Thyroid gland (tissue), 4 donors: ENCODE measurements around the gene TMEM11.

Source experiments
- POLR2A ChIP-seq, 2 donors: fragments of 450-650 bp; IDR thresholded peaks; one replicate each; pipeline ENCODE4 v1.6.1; 2017; ENCODE audit warnings: antibody characterized with exemption in 2 of 2, mild to moderate bottlenecking in 2 of 2, moderate library complexity in 1 of 2
- TF ChIP-seq, protein P1 (sequence below), 6 experiments: fragments of 200-600 bp in 3 of 6; fragments of 450-650 bp in 3 of 6; sonication (generic) in 3 of 6; IDR thresholded peaks; one replicate each; pipeline ENCODE4 v1.5.1; 2016 to 2019; ENCODE audit warnings: antibody characterized with exemption in 6 of 6, mild to moderate bottlenecking in 2 of 6, inconsistent platforms in 1 of 6, moderate library complexity in 1 of 6

DNA sequence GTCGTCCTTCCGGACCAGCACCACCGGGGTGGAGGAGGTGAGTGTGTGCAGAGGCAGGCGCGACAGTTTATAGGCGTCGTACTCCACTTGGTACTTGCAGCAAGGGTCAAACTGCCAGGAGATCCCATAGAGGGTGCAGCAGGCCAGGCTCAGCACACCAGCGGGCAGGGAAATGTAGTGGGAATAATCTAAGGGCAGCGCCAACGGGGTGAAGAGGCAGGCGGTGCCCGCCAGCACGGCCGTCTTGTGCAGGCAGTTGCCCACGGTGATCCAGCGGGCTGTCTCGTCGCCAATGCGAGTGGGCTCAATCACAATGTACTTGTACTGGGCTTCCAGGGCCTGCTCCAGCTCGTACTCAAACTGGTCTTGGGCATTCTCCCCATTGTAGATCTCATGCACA lies 15.6 kb downstream of the TMEM11 start:
- TF ChIP-seq, protein P1, sequence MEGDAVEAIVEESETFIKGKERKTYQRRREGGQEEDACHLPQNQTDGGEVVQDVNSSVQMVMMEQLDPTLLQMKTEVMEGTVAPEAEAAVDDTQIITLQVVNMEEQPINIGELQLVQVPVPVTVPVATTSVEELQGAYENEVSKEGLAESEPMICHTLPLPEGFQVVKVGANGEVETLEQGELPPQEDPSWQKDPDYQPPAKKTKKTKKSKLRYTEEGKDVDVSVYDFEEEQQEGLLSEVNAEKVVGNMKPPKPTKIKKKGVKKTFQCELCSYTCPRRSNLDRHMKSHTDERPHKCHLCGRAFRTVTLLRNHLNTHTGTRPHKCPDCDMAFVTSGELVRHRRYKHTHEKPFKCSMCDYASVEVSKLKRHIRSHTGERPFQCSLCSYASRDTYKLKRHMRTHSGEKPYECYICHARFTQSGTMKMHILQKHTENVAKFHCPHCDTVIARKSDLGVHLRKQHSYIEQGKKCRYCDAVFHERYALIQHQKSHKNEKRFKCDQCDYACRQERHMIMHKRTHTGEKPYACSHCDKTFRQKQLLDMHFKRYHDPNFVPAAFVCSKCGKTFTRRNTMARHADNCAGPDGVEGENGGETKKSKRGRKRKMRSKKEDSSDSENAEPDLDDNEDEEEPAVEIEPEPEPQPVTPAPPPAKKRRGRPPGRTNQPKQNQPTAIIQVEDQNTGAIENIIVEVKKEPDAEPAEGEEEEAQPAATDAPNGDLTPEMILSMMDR (IDR thresholded peaks at IDR 0.05), result no peak
- no peak for TF ChIP-seq POLR2A (IDR thresholded peaks at IDR 0.05)
